GM03348 (cell line): ENCODE measurements around the gene SPDYE1.
"Not testable (repeated sequence)": the region's sequence is repeated elsewhere in the genome, so short reads cannot be mapped to it uniquely, and the experiment has no call there.

ENCODE experiments used
- DNase-seq: peaks from one replicate; pipeline ENCODE4 v3.0.0; 2012; ENCODE audit warnings: low spot score

Gene SPDYE1

GRCh38 chr7:43997532-43997931, at the start of gene SPDYE1:
TSS of gene SPDYE1 (plus strand) at chr7:43997897. CDS start at chr7:43999950, 2,053 bp downstream.
- not testable (repeated sequence) for DNase-seq

GRCh38 chr7:43952028-43952427, 45.7 kb upstream of the SPDYE1 start:
- no peak for DNase-seq

- no peak for DNase-seq
These were observed 44.6 kb upstream of the SPDYE1 start for GRCh38 chr7:43953071-43953470.

GRCh38 chr7:43954524-43955228, 43.0 kb upstream of the SPDYE1 start:
- DNase-seq: peak; percentile 72

GRCh38 chr7:43956027-43956426, 41.7 kb upstream of the SPDYE1 start:
- no peak for DNase-seq

- no peak for DNase-seq
These were observed 36.8 kb upstream of the SPDYE1 start for GRCh38 chr7:43960933-43961332.

GRCh38 chr7:43966392-43966791, 31.3 kb upstream of the SPDYE1 start:
- not testable (repeated sequence) for DNase-seq

- DNase-seq: peak; percentile 16
These were observed 29.3 kb upstream of the SPDYE1 start for GRCh38 chr7:43968172-43969040.

- not testable (repeated sequence) for DNase-seq
These were observed 28.1 kb upstream of the SPDYE1 start for GRCh38 chr7:43969586-43969985.

GRCh38 chr7:43970698-43971097, 27.0 kb upstream of the SPDYE1 start:
- not testable (repeated sequence) for DNase-seq

- not testable (repeated sequence) for DNase-seq
These were observed 23.6 kb upstream of the SPDYE1 start for GRCh38 chr7:43974033-43974573.

- DNase-seq: not testable (repeated sequence)
These were observed 22.8 kb upstream of the SPDYE1 start for GRCh38 chr7:43974725-43975482.

GRCh38 chr7:43977525-43977924, 20.2 kb upstream of the SPDYE1 start:
- DNase-seq: no peak

- DNase-seq: not testable (repeated sequence)
These were observed 19.6 kb upstream of the SPDYE1 start for GRCh38 chr7:43978102-43978501.

GRCh38 chr7:43982848-43983247, 14.8 kb upstream of the SPDYE1 start:
- DNase-seq: not testable (repeated sequence)

- not testable (repeated sequence) for DNase-seq
These were observed 14.0 kb upstream of the SPDYE1 start for GRCh38 chr7:43983736-43984135.

GRCh38 chr7:43985904-43986864, 11.5 kb upstream of the SPDYE1 start:
- peak; percentile 79 for DNase-seq

- DNase-seq: not testable (repeated sequence)
These were observed 10.2 kb upstream of the SPDYE1 start for GRCh38 chr7:43987476-43987875.

GRCh38 chr7:43990011-43990585, 7.6 kb upstream of the SPDYE1 start:
- not testable (repeated sequence) for DNase-seq

- not testable (repeated sequence) for DNase-seq
These were observed 6.9 kb upstream of the SPDYE1 start for GRCh38 chr7:43990829-43991228.
